ENCODE results near the gene ARL15.

DNA sequence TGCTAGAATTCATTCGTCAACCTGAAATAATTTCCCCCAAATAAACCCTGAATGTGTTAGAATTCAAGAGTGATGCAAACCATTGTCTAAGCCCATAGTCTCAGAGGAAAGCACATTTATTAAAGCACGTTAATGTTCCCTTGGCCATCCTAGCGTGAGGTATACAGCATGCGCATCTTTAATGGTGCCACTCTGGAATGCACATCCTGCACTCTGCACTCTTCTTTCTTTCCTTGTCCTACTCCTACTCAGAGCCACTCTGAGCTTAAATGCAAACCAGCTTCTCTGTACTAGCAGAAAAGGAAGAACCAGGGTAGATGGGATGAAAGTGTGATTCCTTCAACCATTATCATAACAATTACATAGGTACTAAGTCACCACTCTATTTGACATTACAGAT is 50.4 kb downstream of the ARL15 start:
- TF ChIP-seq POLR2AphosphoS5 (IDR thresholded peaks at IDR 0.05) (no peak), POLR2A (IDR thresholded peaks at IDR 0.05) (no peak), EP300 (IDR thresholded peaks at IDR 0.05) (no peak)
- TF ChIP-seq, protein P1, sequence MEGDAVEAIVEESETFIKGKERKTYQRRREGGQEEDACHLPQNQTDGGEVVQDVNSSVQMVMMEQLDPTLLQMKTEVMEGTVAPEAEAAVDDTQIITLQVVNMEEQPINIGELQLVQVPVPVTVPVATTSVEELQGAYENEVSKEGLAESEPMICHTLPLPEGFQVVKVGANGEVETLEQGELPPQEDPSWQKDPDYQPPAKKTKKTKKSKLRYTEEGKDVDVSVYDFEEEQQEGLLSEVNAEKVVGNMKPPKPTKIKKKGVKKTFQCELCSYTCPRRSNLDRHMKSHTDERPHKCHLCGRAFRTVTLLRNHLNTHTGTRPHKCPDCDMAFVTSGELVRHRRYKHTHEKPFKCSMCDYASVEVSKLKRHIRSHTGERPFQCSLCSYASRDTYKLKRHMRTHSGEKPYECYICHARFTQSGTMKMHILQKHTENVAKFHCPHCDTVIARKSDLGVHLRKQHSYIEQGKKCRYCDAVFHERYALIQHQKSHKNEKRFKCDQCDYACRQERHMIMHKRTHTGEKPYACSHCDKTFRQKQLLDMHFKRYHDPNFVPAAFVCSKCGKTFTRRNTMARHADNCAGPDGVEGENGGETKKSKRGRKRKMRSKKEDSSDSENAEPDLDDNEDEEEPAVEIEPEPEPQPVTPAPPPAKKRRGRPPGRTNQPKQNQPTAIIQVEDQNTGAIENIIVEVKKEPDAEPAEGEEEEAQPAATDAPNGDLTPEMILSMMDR (IDR thresholded peaks at IDR 0.05): no peak
